Mononuclear cell (primary cell): ENCODE data around the gene BUD23. TPM values are rescaled to one million over a fixed set of nuclear protein-coding genes. Genes with fewer than 3 reads are reported as not detected.
"Not testable (repeated sequence)": the region's sequence is repeated elsewhere in the genome, so short reads cannot be mapped to it uniquely, and the experiment has no call there.

Source experiments
- H3K27me3 ChIP-seq: 2 replicates; pipeline ENCODE4 v1.6.0; 2011; ENCODE audit warnings: low read length, control low read depth; ENCODE audit not compliant: insufficient read depth
- H3K4me1 ChIP-seq: 2 replicates; pipeline ENCODE4 v1.5.1; 2011; ENCODE audit warnings: mild to moderate bottlenecking, low read length, control low read depth; ENCODE audit not compliant: insufficient read depth
- H3K4me3 ChIP-seq: 2 replicates; pipeline ENCODE4 v1.5.1; 2011; ENCODE audit warnings: mild to moderate bottlenecking, low read length, moderate library complexity
- H3K9me3 ChIP-seq: 2 replicates; pipeline ENCODE4 v1.5.1; 2011; ENCODE audit warnings: low read depth, mild to moderate bottlenecking, control low read depth, low read length
- total RNA-seq: library from RNA; depleted of rRNA; stranded (reverse); fragments of >200 nt; gene quantifications from one replicate; pipeline ENCODE4 v1.2.3, GENCODE V29; 2012

Gene BUD23
- total RNA-seq, 1 donor = 31.7 TPM

DNA sequence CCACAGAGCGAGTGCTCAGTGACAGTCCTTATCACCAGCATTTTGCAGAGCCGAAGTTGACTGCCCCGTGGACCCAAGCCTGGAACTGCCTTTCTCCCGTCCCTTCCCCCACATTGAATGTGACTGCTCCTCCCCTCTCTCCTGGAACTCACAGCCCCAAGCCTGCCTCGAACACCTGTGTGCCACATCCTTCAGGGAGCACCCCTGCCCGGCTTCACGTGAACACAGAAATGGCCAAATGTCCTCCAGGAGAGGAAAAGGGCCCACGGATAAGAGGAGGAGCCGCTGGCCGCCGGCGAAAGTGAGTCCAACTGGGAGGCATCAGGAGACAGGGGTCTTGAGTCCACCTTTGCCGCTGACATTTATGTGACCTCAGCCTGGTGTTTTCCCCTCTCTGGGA lies 19.8 kb downstream of the BUD23 start:
- no peaks in the 10 kb centered on the region for H3K9me3 ChIP-seq
- no peaks in the 10 kb centered on the region for H3K4me1 ChIP-seq
- H3K4me3 ChIP-seq = no peak overlapping the region
- no peaks in the 10 kb centered on the region for H3K27me3 ChIP-seq

DNA sequence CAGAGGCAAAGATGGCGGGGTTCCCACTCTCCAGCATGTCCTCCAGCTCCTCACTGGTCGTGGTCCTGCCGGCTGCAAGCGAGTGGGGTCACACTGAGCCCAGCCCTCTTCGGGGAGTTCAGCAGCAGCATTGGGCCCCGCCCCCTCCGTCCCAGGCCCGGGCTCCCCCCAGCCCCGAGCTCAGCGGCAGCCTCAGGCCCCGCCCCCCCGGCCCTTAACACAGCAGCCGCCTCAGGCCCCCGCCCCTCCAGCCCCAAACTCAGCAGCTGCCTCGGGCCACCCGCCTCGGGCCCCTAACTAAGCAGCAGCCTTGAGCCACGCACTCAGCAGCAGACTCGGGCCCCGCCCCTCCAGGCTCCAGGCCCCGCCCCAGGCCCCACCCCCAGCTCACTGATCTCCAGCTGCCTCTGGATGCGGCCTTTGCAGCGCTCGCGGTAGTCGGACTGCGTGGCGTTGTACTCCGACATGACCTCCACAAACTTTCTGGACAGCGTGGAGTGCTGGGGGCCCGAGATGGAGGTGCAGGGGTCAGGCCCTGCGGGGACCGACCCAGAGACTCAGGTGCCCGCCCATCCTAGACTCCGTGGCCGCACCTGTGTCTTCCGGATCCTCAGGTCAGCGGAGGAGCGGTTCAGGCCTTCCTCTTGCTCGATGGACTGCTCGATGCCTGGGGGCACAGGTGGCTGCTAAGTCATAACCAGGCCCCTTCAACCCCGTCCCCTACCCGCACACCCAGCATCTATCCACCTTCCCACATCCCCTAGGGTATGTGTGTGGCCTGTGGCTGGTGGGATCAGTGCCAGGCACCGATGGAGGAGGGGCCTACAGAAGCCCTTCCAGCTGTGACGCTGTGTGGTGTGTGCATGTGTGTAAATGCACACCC lies 20.6 kb downstream of the BUD23 start:
- Histone ChIP-seq H3K4me3 (no peak overlapping the region), H3K4me1 (no peaks in the 10 kb centered on the region), H3K27me3 (no peaks in the 10 kb centered on the region), H3K9me3 (no peaks in the 10 kb centered on the region)

DNA sequence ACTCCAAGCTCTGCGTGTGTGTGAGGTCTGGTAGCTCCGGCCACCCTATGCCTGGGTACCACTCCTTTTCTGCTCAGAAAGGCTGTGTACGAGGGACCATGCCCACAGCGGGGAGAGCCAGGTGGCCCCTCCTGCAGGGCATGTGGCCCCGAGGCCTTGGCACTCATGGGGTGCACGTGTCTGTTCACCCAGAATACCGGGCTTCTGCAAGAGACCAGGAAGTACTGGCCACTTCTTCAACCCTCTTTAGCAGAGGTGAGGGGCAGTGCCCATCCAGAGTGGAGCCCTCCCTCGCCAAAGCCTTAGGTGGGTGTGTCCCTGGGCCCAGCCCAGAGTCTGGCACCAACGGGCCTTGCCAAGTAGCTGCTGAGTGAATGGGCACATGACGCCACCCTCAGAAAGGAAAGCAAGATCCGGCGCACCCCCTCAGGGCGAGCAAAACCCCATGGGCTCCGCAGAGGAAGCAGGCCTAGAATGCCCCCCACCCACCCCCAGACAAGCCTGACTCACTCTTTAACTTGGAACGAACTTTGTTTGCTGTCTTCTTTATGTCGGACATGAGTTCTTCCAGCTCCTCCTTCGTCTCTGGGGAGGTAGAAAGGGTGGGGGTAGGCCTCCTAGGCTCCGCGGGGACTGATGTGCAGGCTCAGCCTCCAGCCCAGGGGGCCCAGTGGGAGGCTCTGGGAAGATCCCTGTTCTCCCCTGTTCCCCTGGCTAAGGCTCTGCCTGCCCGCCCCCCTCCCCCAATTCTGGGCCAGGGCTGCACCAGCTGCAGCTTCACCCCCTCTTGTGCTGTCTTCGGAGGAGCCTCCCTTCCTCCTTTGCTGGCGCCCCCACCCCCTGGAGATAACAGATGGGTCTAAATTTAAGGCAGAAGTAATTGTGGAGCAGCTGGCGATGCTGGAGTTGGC lies 21.5 kb downstream of the BUD23 start:
- H3K4me3 ChIP-seq = no peak overlapping the region
- no peaks in the 10 kb centered on the region for H3K27me3 ChIP-seq
- no peaks in the 10 kb centered on the region for H3K9me3 ChIP-seq
- H3K4me1 ChIP-seq = no peaks in the 10 kb centered on the region

DNA sequence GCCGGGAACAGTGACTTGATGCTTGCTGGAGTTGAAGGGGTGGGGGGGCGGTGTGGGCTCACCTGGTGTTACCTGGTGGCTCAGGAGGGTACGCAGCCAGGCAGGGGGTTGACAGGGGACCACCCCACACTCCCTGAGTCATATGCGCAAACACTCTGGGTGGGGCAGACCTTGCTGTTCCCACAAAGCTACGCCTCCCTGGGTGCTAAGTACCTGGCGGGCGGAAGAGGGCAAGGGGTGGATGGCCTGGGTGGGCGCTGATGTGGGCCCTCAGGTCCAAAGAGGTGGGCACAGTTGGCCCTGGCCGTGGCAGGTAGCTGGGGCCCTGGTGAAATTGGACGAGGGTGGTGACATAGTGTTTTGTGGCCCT lies 22.1 kb downstream of the BUD23 start:
- Histone ChIP-seq H3K4me1 (no peaks in the 10 kb centered on the region), H3K9me3 (no peaks in the 10 kb centered on the region), H3K27me3 (no peaks in the 10 kb centered on the region), H3K4me3 (no peak overlapping the region)

DNA sequence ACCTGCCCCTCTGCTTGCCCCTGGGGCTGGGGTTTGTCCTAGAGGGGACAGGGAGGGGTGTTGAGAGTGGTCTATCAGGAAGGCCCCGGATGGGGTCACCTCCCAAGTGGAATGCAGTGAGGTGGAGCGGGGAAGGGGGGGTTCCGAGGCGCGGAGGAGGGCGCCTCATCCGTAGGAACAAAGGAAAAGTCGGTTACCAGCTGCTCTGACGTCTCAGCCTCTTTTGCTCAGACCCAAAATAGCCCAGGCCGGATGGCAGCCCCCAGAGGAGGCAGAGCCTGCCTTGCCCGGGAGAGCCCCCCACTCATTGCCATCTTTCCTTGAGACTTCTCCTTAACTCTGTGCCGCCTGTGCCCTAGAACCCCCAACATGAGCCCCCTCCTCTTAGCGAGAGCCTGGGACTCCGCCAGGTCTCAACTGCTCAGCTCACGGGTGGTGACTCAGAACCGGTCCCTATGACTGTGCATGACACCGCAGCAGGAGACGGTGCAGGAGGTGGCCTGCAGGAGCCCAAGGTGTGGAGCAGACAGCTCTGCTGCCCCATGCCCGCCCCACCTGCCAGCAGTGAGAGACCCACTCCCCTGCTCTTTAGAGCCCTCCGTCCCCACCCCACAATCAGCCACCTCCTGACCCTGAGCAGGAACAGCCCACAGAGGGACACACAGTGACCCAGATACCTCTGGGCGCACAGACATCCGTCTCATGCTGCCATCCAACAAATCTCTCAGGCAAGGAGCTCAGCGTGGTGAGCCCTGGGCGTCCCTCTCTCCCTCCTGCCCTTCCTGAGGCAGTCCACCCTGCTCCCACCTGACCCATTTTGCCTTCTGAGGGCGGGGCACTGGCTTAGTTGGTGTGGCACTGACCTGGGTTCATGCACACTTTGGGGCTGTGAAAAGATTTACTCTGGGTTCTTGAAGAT lies 23.0 kb downstream of the BUD23 start:
- Histone ChIP-seq H3K4me1 (no peaks in the 10 kb centered on the region), H3K9me3 (no peaks in the 10 kb centered on the region), H3K27me3 (no peaks in the 10 kb centered on the region), H3K4me3 (no peak overlapping the region)

DNA sequence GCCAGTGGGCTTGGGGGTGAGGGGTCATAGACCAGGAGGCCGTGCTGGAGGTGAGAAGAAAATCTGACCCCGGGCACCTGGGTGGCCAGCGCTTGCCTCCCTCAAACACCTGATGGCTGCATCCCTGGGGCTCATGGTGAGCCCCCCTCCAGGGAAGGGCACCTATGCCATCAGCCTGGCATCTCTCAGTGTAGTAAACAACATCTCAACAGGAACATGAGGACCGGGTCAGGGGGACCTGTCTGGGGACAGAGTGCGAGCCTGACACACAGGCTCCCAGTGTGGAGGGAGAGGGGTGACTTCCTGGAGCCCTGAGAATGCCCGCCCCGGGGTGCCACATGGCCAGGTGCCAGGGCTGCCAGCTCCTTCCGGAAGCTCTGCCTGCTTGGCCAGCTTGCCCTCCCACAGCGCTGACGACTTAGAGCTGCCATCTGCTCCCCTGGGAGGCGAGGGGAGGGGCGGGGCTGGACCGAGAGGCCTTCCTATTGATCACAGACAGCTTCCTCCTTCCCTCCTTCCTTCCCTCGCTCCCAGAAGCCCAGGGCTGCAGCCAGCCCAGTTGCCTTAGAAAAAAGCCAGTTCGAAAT lies 23.7 kb downstream of the BUD23 start:
- Histone ChIP-seq H3K27me3 (no peaks in the 10 kb centered on the region), H3K9me3 (no peaks in the 10 kb centered on the region), H3K4me3 (no peak overlapping the region), H3K4me1 (no peaks in the 10 kb centered on the region)

DNA sequence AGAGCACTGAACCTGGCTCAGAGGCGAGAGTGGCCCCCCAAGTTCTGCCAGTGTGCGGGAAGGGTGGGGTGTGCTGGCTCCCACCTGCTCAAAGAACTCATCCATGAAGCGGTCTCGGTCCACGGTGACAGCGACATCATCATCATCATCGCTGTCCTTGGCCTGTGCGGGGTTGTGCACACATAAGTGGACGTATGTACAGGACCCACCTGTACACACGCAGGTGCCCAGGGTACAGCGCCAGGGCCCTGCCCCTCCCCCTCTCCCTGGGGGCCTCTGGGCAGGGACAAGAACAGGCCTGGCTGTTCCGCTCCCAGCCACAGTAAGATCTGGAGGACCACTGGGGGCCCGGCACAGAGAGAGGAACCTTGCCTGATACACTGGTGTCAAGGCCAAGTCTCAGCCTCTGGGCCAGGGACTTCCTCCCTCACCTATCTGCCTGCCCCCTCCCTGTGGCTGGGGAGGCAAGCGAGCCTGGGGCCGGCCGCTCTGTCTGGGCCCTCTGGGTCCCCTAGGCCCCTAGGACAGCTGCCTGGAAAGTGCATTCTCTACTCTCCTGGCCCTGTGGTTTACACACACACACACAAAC lies 25.7 kb downstream of the BUD23 start:
- Histone ChIP-seq H3K27me3 (peaks cover 7% of the 10 kb centered on the region), H3K4me3 (no peak overlapping the region), H3K9me3 (no peaks in the 10 kb centered on the region), H3K4me1 (no peaks in the 10 kb centered on the region)

DNA sequence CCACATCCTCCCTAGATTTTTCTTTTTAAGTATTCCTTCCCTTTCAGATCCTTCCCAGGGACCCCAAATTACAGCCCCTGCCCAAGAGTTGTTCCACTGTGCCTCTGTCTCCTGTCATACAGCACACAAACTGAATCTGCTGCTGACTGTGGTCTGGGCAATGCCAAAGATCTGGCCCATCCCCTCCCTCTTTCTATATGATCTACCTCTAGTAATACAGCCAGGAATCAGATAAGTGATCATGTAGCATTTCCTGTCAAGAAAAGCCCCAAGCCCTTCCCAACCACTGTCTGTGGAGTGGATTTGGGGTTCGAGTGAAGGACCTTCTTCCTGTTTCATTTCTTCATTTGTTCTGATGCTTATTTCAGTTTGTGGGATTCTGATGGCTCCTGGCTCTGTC lies 29.4 kb downstream of the BUD23 start:
- Histone ChIP-seq H3K9me3 (no peaks in the 10 kb centered on the region), H3K4me3 (no peak overlapping the region), H3K27me3 (peaks cover 23% of the 10 kb centered on the region), H3K4me1 (peaks cover 14% of the 10 kb centered on the region)

DNA sequence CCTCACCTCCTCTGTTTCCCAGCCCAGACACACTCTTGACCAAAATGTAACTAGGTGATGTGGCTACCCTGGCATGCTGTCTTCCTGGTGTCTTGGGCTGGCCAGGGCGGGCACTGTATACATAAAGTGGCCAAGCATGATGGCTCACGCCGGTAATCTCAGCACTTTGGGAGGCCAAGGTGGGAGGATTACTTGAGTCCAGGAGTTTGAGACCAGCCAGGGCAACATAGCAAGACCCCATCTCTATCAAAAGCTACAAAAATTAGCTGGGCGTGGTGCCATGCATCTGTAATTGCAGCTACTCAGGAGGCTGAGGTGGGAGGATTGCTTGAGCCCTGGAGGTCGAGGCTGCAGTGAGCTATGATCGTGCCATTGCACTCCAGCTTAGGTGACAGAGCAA lies 29.9 kb downstream of the BUD23 start:
- H3K4me3 ChIP-seq, H3K9me3 ChIP-seq: not testable (repeated sequence)
- Histone ChIP-seq H3K27me3 (peaks cover 25% of the 10 kb centered on the region), H3K4me1 (peaks cover 19% of the 10 kb centered on the region)

DNA sequence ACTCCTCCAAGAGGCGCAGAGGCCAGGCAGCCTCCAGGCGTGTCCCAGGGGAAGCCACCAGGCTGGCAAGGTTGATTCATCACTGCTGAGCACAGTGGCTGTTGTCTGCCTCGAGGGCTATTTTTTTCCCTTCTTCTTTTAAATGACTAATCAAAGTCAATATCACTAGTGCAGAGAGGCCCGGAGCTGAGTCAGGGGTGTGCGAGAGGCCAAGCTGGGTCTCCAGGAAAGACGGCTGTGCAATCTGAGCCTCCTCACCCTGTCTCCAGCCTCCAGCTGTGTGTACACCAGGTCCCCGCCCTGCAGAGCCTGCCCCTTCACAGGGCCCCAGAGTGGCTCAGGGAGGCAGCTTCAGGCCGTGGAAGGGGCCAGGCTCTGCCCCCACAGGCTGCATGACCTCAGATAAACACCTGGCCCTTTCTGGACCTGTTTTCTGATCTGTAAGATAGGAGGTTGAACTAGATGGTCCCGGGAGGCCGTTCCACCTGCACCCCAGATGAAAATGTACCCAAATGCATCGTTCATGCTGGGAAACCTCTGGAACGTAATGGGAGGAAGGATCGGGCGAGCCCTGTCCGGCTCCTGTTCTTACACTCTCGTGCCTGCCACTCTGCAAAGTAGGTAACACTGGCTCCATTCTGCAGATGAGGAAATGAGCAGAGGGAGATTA lies 32.4 kb downstream of the BUD23 start:
- no peak overlapping the region for H3K4me3 ChIP-seq
- H3K4me1 ChIP-seq = peaks cover 35% of the 10 kb centered on the region
- peaks cover 39% of the 10 kb centered on the region for H3K27me3 ChIP-seq
- H3K9me3 ChIP-seq = no peaks in the 10 kb centered on the region

DNA sequence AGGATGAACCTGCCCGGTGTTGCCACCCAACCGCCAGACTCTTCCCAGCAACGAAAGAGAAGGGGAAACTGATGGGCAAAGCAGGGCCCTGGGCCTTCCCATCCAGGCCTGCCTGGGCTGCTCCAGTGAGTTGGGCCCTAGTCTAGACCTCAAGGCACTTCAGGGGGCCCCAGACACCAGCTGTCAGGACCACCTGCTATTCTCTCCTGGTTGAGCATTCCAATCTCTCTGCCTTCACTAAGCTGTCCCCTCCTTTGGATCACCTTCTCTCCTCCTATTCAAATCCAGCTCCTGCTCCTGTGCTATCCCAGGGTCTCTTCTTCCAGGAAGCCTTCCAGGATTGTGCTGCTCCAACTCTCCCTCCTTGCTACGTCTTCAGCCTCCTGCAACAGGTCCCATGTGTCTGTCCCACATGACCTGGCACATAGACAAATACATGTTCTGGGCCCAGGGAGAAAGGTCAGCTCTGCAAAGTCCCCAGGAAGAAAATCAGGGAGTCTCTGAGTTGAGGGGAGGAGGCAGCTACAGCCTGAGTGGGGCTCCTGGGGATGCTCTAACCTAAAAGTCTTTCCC lies 33.0 kb downstream of the BUD23 start:
- Histone ChIP-seq H3K4me1 (peaks cover 35% of the 10 kb centered on the region), H3K9me3 (no peaks in the 10 kb centered on the region), H3K4me3 (no peak overlapping the region), H3K27me3 (peaks cover 41% of the 10 kb centered on the region)

DNA sequence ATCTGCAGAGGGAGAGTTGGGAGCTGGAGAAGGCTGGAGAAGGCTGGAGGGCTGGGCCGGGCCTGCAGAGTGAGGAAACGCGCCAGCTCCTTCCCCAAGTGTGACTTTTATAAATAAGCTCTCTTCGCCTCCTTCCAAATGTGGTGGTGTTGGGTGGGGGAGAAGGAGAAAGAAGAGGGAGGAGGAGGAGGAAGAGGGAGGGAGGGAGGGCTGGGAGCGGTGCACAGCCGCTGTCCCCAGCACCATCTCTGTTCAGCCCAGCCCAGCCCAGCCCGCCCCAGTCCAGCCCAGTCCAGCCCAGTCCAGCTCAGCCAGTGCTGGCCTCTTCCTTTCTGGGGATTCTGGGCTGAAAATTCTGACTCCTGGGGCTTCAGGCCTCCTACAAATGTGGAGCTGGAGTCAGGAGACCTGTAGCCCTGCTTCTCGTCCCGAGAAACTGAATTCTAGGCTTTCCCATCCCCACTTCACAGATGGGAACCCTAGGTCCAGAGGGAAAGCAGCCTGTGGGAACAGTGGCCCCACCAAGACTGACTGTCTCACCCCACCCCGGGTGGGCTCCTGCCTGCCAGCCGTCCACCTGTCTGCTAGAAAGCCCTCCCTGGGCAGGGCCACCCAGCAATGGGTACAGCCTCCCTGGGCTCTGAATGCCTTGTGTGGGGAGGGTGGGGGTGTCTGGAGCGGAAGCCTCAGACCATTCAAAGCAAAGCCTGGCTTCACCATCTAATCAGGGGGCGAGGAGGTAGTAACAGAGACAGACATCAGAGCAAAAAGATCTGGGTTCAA lies 33.8 kb downstream of the BUD23 start:
- Histone ChIP-seq H3K27me3 (peaks cover 44% of the 10 kb centered on the region), H3K9me3 (no peaks in the 10 kb centered on the region), H3K4me1 (peaks cover 35% of the 10 kb centered on the region), H3K4me3 (no peak overlapping the region)

DNA sequence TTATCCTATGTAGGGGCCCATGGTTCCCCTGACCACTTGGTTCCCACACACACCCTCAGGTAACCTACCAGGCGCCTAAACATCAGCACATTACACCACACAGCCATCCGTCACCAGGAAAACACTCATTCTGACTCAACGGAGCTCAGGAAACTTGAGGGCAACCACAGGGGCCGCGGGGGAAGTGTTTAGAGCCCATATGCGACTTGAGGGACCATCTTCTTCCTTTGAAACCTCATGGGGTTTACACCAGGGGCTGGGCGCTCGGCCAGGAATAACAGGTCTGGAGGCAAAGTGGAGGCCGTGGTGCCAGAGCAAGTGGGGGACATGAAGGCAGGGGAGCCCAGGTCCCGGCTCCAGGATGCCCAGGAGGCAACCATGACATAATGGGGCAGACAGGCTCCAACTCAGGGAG lies 34.6 kb downstream of the BUD23 start:
- no peak overlapping the region for H3K4me3 ChIP-seq
- peaks cover 35% of the 10 kb centered on the region for H3K4me1 ChIP-seq
- no peaks in the 10 kb centered on the region for H3K9me3 ChIP-seq
- H3K27me3 ChIP-seq = peaks cover 43% of the 10 kb centered on the region
